HG03457 (cell line): ENCODE results near the gene DCC.

Experiments used
- ATAC-seq: cut with Tn5 transposase; IDR thresholded peaks from one replicate; pipeline ENCODE4 v1.9.1; 2021; ENCODE audit warnings: moderate number of reproducible peaks; ENCODE audit not compliant: unreplicated experiment

Gene DCC

DNA sequence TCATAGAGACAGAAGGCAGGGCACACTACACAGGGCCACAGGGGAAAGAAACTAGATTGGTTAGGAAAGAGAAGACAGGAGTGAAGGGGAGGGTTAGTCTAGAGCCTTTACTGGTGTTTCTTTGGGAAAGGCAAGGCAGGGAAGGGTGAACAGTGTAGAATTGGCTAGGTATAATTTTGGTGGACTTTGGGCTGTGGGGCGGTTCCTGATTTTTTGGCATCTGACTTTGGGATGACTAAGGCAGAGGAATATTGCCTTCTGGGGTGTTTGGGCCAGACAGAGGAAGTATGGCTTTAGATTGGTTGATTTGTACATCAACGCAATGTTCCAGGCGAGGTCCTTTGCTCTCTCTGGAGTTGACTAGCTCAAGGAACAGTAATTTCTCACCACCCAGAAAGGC, 534.8 kb downstream of the DCC start:
- ATAC-seq: no peak

DNA sequence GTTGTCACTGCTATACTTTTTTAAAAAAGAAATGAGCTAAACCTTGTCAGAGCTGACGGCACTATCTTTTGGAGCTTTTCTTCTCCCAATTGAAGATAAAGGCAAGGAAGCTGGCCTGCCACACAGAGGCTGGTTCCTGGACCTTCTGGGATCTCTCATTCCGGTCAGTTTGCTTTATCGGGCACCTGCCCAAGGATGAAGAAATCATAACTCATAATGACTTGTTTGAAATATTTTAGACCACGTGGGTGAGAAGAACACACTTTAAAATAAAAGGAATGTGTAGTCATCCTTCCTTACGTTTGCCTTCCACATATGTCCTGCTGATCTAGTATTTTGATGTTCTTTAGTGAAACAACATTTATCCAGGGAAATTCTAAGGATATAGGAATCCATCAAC, 535.7 kb downstream of the DCC start:
- no peak for ATAC-seq

DNA sequence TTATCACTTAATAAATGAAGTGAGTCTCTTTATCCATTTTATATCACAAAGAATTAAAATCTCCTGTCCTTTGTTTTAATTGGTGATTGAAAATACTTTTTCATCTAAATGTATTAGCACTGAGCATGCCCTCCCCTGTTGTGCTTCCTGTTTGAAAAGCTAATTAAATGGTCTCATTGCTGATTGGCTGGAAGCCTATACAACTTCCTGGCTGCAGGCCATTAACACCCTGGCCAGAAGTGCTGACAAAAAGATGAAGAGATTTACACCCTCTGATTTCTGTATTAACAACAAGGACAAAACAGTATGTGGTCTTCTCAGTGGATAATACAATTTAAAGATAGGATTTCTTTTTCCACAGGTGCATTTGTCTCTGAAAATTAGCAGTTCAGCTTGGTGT, 548.0 kb downstream of the DCC start:
- ATAC-seq: no peak

DNA sequence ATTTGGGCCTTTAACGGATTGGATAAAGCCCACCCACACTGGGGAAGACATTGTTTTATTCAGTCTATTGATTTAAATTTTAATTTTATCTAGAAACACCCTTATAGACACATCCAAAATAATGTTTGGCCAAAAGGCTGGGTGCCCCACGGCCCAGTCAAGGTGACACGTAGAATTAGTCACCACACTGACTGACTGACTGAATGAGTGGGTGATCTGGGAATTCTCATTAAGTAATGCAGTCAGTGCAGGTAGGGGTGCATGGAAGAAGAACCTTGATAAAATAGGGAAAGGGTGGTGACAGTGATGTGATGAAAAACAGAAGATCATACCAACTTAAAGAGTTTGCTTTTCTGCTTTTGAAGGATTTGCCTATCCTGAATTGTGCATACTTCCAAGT, 554.8 kb downstream of the DCC start:
- ATAC-seq: no peak

DNA sequence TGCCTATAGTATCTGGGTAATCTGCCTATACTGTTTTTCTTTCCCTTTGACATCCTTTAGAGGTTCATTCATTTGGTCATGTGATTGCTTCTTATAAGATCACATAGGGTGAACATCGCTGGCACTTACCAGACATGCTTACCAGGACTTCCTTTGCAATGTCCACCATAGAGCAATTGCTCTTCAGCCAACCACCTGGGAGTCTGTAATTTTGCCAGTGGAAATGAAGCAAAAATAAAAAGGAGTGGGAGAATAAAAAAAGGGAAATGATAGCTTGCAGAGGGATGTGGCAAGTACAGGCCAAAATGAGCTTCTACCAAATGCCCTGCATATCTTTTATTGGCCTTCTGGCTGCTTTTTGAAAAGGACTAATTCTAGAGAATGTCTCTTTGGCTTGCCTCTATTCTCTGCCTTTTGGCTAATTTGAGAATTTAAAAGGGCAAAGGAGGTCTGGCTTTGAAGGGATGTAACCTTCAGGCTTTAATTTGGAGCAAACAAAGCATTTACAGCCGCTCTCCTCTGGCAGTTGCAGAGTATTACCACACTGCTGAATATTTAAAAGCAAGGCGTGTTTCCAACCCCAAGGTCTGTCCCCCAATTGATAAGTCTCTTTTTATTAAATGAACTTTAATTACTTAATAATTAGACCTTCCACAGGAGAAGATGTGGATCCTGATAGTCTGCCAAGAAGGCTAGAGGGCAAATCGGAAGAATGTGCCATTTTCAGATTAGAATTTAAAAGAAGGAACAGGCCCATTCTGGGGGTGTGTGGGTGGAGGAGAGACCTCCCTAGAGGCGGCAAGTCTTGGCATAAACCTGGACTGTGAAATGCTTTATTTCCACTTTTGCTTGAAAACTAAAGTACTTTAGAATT, 557.9 kb downstream of the DCC start:
- no peak for ATAC-seq

DNA sequence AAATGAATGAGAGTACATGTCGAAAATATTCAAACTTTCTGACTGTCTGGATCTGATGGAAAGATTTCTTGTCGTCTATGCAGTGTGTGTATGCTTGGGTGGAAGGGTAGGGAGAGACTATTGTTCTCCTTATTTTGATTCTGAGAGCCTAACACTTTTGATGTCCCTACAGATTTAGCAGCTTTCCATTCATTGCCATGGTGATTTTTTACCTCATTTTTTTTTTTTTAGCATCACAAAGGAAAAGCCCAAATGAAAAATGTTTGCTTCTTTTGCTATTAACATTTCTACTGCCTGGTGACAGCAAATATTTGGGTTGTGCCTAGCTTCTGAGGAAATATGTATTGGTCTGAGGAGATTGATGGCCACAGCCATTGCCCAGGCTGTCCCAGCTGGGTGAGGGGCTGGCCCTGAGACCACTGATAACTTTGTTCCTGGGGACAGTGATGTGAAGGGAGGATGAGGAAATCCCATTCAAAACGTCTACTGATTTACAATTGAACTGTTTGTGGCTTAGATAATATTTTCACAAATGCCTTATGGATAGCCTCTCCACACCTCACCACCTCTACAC, 558.6 kb downstream of the DCC start:
- ATAC-seq: no peak

DNA sequence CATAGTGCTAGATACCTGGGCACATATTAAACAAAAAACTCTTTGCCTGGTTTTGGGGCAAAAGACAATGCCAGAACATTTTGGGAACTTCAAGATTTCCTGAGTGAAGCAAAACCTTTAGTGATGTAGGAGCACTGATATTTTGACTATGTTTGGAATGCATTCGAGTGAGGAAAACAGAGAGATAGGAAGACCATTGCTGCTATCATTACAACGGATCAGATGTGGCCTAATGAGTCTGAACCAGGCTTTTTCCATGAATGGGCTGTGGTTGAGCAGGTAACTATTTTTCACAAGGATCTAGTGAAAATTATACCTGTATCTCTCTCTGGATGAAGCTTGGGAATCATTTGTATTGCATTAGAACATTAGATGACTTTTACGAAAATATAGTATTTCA, 562.2 kb downstream of the DCC start:
- ATAC-seq: no peak

DNA sequence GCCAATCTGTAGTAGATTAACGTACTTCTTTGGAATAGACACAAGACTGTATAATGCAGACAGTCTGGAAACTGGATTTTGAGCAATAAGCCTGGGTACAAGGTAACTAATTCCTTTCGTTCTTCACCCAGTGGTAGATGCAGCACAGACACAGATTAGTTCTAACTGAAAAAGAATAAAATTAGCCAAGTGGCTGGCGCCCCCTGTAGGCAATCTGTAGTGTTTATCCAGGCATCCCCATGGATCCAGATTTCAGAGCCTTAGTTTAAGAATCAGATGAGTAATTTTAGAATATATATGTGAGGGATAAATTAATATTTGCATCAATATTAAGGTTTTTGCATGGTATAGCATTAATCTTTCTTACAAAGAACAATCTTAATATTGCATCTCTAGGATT, 563.9 kb downstream of the DCC start:
- no peak for ATAC-seq

DNA sequence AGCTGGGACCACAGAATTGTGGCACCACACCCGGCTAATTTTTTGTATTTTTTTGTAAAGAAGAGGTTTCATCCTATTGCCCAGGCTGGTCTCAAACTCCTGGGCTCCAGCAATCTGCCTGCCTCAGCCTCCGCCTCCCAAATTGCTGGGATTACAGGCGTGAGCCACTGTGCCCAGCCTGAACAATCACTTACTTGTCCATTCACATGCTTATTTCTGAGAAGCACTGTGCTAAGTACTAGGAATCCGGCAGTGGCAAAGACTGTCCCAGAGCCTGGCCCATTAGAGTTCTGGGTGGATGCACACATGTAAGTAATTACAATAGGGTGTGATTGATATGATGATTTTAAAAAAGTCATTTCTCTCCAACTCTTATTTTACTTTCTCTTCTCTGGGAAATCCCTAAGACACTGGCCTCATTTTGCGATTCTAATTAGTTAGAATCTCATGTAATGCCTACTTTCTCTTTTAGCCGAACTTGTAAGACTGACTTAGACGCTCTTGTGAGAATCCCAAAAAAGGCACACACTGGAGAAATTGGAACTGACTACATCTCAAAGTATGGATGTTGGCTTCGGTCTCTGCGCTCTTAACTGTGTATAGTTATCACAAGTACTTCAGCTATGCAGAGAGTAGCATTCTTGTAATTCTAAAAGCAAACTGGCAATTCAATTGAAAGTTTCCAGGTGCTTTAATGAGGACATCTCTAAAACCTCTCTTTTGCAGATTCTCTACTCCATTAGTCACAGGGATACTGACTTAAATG, 567.7 kb downstream of the DCC start:
- no peak for ATAC-seq

DNA sequence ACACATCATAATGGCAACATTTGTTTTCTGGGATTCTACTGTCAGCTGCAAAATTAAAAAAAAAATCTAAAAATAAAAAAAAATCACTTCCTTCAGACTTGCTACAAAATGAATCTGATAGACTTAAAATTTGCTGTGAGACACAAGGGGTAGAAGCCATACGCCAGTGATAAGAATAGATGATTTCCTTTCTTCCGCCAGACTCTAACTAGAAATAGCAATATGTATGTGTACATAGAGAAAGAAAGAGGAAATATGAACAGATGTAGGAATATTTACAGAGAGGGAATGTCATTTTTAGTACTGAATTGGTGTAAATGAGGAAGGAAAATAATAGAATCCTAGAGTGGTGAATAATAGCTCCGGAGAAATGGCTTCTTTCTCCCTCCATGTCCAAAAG, 574.2 kb downstream of the DCC start:
- ATAC-seq: no peak

DNA sequence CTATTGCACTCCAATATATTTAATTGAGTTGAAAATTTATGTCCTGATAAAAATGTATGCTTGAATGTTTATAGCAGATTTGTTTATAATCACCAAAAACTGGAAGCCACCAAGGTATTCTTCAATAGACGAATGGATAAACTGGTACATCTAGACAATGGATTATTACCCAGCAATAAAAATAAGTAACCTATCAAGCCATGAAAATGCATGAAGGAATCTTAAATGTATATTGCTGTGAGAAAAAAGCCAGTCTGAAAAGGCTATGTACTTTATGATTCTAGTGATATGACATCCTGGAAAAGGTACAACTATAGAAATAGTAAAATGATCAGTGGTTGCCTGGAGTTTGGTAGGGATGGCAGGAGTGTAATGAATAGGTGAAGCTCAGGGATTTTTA, 580.7 kb downstream of the DCC start:
- no peak for ATAC-seq

DNA sequence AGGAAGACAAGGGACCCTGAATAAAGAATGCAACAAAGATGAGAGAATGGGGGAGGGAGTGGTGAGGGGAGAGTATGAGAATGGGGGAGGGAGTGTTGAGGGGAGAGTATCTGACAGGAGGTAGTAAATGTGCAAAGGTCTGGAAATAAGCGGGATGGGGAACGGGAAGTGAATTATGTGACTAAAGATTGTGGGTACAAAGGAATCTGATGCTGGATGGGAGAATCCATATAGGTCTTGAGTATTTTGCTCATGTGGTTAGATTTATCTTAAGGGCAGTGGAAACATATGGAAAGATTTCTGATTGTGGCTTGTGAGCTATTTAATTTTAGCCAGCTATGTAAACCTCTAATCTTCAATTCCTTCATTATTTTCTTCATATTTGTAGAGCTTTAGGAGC, 593.4 kb downstream of the DCC start:
- no peak for ATAC-seq

DNA sequence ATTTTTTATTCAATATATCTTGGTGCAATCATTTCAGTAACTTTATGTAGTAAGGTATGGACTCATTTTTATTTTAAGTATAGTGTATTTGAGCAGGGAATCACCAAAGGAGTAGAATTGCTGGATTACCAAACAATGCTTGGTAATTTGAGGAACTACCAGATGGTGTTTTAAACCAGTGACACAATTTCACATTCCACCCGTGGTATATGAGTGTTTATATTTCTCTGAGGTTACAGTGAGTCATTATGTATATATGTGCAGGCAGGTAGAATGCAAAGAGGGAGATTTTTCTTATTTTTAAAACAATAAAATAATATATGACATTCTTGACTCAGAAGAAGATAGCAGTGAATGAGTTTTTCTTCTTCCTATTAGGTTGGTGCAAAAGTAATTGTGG, 596.9 kb downstream of the DCC start:
- no peak for ATAC-seq

DNA sequence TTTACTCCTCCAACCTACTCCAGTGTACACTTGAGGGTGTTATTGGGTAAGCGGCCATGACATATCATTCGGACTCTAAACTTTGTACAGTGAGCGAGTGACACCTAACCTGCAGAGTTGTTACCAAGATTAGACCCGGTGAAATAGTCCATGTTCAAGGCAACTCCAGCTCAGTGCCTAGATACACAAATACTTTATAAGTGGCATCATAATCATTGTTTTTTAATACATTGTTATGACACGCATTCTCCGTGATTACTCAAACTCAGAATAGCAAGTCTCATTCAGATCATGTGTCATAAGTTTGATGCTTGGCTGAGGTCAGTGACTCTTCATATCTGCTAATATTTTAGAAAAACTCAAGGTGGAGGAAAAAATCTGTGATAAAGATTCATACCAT, 597.8 kb downstream of the DCC start:
- ATAC-seq: no peak

DNA sequence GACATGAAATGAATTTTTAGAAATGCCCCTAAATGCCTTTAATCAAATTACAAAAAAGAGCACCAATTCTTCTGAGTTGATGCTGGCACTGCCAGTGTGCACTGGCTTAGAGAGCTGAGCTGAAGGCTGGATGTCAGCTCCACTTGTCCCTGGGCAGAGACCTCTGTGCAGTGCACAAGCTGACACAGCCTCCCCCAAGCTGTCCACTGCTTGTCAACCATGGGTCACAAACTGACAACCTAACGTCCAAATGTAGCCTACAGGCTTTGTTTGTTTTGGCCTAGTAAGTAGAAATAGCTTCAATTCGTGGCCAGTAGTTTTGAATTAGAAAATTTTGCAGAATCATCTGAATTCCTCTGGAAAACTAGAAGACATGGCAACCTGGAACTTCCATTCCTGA, 605.6 kb downstream of the DCC start:
- no peak for ATAC-seq

DNA sequence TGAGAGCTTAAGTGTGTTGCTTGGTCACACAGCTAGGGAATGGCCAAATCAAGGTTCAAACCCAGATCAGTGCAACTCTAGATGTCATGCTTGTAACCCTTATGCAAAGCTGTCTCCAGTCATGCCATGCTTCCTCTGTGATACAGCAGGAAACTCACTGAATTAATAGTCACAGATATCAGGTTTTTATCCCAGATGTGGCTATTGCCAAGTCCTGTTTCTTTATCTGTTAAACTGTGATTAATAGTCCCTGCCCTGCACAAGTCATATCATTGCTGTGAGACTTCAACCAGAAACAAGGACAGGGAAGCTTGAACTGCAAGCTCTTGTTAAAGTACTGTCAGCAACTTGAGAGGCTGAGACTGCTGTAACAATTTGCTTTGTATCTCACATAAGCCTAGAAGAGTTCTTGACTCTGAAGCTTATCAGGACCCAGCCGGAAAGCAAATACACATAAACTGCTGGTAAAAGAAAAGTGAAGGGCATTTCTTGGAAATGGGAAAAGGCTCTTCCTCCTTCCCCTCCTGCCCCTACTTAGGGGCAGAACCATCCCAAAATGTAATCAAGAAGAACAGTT, 609.0 kb downstream of the DCC start:
- ATAC-seq: no peak

DNA sequence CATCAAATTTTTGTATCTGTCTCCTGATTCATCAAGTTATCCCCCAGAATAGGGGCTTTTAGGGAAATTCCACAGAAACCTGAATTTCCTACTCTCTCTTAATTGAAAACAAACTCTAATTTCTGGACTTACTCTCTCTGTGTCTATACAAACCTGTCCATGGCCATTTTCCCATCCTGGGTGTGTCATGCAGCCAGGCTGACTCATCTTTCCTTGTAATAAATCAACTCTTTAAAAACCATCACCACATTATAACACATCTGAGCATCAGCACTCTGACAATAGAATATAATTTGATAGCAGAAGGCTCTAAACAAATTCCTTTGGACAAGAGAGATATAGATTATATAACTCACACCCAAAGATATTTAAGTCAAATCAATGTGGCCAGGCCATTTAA, 610.2 kb downstream of the DCC start:
- ATAC-seq: no peak

DNA sequence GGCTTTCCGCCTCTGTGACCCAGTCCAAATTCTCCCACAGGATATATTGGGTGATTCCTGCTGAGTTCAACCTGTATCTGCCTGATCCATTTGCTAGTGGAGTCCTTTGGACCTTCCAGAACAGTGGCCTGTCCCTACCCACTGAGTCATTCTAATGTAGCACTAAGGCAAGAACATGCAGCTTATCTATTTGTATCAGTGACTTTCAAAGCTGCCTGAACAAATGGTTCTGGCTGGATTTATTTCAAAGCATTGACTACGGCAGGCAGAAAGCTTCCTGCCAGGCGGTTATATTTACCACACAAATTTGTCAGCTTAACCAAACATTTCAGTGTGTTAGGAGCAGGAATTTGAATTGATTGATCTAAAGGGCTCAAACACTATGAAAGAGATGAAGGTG, 613.4 kb downstream of the DCC start:
- no peak for ATAC-seq

DNA sequence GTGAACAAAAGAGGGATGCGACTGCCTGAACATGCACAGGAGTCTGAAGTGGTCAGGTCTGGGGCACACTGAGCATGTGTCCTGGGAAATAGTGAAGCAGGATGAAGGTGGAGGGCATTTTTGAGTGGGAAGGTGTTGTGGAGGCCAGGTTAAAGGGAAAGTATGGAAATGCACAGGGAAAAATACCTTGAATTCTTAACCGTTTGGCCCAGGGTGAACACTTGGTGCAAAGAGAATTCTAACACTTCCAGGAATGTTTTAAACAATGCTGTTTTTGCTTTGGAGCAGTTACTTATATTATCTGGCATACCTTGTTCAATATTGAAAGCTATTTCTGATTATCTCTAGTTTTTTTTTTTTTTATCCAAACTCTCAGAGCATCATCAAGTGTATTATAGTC, 623.5 kb downstream of the DCC start:
- ATAC-seq: no peak

DNA sequence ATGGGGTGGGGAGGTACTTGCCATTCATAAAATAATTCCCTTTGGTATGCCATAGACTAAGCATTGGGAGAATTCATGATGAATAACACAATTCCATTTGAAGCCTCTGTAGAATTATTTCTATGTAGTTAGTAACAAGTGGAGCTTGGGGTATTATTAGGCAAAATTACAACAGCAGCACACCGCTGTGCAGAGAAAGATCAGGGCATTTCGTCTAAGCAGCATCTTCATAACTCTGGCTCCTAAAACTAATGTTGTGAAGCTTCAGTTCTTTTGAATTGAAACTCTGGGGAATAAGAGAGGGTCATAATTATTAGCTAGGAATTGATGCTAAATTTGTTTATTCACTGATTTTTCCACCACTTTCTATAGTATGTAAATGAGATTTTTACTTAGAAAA, 630.7 kb downstream of the DCC start:
- no peak for ATAC-seq

DNA sequence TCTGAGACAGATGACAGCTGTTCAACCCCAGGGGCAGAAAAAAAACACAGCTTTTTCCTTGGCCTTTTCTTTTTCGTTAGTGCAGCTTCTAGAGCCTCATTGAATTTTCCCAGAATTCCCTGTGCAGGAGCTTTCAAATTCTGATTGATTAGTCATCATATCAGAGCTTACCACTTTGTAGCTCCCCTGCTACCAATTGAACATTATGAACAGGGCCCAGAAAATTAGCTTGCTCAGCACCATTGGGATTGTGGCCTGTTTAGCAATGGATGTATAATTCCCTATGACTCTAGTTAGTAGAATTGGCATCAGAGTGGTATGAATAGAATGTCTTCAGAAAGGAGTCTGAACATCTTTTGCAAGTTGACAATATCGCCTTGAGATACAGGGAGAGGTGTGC, 631.1 kb downstream of the DCC start:
- no peak for ATAC-seq

DNA sequence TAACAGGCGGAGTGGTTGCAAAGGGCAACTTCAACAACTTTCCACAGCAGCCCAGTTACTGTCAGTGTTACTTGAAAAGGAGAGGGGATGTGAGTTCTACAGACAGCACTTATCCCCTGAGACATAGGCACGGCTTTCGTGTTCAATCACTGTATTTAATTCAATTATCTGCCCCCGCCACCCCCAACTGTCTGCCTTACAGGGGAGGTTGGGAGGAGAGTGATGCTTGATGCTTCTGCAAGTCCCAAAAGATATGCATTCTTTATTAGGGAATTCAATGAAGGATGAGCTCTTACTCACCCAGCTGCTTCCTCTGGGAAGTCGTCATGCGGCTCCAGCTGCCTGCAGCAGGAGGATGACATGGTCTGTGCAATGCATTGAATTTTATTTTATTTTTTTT, 639.9 kb downstream of the DCC start:
- ATAC-seq: no peak
